EL (cell line): ENCODE data around the gene ELMO2.
A peak's percentile ranks its signal among the peaks of the same experiment; 100 is the strongest.

Experiments used
- DNase-seq: peaks from one replicate; pipeline ENCODE4 v3.0.0-alpha.2; 2016

ELMO2 gene

DNA sequence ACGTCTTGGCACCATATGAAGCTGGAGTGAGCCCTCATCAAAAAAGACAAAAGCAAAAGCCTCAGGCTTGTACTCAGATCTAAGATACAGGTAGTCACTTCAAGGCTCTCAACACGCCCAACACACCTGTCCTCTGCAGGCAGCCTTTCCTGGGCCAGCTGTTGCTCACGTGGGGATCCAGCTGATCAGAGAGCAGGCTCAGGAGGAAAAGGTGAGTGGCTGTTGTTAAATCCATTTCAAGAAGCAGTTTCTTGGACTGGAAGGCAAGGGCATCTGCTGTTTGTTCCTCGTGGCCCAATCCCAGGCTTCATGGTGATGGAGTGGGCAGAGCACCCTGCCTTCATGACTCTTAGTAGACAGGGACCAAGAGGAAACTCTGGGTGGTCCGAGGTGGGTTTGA is 39.6 kb downstream of the ELMO2 start:
- no peak for DNase-seq

DNA sequence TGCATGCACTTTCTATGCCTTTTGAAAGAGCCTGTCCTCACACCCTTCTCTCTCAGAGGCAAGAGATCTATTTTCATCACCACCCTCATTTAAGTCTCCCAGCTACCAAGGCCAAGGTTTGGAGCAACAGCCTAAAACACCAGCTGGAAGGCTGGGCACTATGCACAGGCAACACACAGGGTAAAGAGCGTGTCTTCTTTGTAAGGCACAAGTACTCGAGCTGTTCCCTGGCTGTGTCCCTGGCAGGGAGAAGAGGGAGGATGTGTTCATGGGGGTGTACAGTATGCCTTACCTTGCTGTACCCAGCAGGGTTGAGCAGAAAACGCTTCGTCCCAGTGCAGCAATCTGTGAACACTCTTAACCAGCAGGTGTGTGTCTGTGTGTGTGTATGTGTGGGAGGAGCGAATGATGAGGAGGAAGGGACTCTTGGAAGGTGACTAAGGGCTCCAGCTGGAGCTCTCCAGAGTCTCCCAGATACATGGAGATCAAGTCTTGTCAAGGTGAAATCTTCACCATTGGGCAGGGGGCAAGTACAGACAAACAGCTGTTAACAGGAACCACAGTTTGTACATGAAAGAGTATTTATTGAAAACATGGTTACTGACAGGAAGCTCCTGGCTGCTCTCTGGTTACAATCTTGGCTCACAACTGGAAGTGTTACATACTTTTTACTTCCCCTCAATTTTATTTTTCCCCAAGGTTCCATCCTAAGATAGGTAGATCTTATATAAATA is 40.8 kb downstream of the ELMO2 start:
- no peak for DNase-seq

DNA sequence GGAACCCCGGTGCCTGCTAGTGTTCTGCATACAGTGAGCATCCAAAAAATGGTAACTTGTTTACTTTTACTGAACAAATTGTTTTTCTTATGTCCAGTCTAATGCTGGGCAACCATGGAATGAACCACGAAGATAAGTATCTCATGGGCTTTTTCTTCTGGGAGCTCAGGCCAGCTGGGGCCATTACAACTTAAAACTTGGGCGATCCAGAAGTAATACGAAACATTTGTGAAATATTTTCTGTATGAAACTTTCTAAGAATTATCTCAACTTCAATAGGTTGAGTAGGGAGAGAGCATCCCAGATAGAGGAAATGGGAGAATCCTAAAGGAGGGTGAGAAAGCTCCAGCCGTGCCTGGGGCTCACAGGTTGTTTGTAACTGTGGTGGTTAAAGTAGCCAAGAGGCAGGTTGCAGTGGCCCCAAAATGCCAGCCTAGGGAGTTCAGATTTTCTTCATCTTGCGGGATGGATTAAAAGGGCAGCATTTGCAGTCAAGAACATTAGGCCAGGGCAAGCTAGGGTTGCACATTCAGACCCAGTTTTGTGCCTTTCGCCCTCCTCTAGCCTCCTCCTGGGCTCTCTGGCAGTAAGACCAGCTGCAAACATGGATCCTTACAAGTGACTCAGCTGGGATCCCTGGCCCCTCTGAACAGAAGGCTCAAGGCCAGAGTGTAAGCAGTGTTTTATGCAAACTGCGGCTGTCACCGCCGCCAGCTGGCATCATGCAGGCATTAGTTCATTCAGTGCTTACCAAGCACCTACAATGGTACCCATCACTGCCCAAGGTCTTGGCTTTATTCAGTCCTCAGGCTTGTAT is 41.5 kb downstream of the ELMO2 start:
- DNase-seq, result no peak

DNA sequence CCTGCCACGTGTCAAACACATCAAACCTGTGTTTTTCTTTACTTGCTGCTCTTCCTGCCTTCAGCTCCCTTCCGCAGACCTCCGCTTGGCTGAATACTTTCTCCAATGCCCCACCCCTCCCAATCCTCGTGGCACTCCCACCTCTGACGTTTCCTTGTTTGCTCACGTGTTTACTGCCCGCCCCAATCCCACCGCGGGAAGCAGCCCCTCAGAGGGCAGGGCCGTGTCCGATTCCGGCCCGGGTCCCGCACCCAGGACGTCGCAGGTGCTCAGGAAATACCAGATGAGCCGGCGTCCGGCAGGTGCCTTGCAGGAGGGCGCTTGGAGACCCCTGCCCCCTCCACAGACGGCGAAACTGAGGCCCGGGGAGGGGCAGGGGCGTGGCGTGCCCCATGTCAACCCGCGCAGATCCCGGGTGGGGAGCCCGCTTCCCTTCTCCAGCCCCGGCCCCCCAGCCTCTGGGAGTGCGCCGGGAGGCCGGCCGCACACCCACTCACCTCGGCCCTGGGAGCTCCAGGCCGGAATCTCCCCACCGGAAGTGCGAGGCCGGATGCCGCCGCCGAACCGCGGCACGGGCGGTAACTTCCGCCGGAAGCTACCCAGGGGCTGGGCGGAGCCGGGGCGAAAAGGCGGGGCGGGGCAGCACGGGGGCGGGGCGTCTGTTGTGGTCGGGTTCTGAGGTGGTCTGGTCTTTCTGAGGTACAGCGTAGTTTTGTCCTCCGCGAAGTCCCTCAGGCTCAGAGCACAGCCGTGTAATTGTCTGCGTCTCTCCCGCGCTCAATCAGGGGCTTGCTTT is 42.3 kb downstream of the ELMO2 start:
- DNase-seq, result peak; percentile 92

DNA sequence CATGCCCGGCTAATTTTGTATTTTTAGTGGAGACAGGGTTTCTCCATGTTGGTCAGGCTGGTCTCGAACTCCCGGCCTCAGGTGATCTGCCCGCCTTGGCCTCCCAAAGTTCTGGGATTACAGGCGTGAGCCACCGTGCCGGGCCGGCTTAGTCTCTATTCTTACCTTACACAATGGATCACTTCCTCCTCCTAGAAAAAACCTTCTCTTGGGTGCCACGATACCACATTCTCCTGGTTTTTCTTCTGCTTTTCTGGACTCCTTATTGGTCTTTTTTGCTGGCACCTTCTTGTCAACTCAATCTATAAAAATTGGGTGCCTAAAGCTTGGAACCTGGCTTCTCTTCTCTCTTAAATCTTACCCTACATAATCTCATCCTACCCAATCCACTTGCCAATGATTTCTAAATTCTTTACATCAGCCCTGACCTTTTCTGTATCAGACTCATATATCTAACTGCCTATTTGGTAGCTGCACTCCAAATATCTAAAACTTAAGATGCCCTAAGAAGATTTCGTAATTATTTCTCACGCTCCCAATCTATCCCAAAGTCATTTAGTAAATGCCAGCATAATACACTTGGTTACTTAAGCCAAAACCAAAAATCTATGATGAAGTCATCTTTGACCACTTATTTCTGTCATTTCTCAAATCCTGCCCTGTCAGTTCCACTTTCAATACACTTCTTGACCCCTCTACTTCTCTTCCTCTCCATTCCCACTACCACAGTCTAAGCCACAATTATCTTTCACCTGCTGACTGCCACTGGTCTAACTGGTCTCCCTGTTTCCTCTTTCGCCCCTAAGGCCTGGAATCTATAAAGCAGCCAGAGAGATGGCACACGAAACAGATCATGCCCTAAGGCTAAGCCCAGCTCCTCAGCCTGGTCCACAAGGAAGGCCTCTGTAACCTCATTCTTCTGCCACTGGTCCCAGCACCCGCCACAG is 43.2 kb downstream of the ELMO2 start:
- DNase-seq, result no peak

DNA sequence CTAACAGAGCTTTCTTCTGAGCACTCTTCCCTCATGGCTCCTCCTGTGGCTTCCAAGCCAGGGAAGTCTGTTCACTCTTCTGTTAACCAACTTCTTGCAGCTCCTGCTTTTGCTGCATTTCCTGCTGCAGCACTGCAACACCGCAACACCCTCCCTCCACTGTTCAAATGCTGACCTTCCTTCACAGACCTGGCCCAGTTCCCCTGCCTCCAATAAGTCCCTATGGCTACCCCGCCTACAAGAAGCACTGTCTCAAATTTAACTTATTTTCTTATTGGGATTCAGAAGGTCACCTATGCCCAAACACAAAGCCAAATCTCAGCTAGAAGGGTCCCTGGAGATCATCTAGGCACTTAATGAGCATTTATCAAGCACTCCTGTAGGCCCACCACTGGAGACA is 44.6 kb downstream of the ELMO2 start:
- no peak for DNase-seq

DNA sequence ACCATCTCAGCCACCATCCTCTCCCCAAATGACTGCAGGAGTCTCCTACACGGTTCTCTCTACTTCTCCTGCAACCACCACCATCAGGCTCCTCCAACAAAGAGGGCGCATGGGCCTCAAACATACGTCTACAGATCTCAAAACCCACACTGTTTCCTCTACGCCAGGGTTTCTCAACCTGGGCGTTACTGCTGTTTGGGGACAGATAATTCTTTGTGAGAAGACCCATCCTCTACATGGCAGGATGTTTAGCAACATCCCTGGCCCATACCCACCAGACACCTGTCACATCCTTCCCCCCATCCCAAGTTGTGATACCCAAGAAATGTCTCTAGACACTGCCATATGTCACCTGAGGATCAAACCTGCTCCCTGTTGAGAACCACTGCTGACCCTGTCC is 45.0 kb downstream of the ELMO2 start:
- DNase-seq, result no peak

DNA sequence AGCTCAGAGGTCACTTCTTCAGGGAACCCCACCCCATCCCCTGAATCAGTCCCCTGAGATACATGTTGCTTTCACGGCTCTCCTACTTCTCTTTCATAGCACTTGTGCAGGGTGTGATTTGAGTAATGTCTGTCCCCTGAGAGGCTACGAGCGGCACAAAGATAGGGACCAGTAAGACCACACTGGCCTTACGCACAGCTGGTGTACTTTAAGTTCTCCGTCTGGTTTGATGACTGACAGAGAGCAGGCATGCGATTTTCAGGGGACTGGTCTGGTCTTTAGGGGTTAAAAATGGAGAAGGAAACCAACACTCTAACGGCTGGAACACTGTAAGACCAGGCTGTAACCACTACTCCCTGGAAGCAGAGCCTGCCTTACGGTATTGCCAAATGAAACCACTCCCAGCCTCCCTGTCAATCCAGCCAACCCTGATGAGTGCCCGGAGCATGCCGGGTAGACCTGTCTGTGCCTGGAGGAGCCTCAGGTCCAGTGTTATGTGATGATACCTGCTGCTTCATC is 47.1 kb downstream of the ELMO2 start:
- DNase-seq, result no peak

DNA sequence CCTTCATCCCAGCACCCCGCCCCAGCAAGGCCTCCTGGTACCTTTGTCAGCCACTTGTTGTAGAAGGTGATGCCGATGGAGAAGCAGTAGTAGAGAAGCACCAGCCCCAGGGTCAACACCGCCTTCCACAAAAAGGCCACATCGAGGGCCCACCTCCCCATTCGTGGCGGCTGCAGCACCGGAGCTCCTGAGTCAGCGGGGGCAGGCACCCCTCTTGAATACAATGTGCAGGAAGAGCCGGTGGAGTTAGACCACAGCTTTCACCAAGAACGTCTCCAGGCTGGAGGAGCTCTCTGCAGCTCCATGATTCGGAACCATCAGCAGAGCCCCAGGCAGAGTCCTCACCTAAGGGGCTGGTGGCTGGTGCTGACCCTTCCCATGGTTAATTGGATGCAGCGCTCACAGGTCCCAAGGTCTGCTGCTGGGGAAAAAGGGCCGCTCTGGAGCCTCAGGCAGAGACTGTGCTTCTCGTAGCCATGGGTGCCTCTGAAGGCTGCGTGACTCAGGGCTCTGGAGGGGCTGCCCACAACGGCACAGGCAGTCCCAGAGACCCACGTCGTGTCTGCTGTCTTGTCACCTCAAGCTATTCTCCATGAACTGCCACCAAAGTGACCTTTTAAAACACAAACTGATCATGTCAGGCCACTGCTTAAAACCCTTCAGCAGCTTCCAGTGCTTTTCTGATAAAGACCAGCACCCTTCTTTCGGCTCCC is 47.9 kb downstream of the ELMO2 start:
- no peak for DNase-seq

DNA sequence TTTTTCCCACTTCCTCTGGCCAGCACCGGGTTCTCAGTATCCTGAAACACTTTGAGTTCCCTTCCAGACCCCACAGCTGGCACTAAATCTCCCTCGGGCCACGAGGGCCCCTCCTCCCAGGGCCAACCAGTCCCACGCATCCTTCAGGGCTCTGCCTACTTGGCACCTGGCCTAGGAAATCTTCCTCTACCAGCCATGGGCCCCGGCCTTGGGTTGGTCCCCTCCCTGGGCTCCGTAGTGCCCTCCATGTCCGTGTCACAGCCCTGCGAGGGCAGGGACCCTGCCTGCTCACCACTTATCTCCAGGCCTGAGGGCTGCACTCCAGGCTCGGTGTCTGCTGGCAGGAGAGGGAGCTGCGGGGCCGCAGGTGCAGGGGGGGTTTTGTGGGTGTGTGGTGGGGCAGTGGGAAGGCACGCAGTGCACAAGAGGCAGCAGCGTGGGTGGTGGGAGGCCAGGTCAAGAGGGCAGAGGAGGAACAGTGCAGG is 49.3 kb downstream of the ELMO2 start:
- no peak for DNase-seq

DNA sequence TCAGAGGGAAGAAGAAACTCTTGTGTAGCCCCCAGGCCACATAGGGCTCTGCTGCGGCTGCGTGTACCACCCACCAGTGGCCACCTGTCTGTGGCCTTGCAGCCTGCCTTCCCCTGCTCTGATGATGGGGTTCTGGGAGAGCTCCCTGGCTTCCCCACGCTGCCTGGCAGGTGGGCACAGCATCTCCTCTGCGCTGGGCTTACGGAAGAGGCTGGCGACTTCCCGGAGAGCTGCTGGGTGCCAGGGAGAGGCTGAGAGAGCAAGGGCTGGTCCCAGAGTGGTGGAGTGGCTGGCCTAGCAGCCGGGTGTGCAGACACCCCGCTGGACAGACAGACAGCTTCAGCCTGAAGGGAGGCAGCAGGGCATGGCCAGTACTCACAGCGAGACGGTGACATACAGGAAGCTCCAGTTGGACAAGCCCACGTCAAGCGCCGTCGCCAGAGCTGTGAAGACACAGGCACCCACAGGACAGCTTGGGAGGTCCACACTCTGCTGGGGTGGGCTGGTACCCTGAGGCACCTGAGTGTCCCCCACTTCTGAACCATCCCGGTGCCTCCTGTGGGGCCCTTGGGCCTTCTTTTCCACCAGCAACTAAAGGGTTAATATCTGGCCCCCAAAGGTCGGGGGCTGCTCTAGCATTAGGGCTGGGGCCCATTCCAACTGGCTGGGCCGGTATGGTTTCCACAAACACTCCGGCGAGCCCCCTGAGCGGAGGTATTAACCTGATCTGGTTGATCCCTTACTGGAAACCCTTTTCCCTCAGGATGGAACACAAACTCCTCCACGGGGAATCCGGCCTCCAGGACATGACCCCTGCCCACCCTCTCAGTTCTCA is 50.0 kb downstream of the ELMO2 start:
- DNase-seq, result no peak

DNA sequence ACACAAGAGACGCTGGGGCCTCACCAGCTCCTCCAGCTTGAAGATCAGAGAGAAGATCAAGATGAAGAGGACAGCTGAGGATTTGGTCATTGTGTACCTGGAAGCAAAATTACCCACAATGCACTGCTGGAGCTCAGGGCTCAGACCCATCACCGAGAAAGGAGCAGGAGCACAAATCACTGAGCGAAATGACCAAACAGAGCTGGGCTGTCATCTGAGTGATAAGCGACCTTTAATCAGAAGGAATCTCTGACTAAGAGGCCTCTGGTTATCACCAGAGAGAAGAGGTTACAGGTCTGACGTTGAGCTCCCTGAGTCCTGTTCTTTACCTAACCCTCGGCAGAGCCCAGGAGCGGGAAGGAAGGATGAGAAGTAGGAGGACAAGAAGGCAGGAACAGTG is 50.6 kb downstream of the ELMO2 start:
- DNase-seq, result no peak

DNA sequence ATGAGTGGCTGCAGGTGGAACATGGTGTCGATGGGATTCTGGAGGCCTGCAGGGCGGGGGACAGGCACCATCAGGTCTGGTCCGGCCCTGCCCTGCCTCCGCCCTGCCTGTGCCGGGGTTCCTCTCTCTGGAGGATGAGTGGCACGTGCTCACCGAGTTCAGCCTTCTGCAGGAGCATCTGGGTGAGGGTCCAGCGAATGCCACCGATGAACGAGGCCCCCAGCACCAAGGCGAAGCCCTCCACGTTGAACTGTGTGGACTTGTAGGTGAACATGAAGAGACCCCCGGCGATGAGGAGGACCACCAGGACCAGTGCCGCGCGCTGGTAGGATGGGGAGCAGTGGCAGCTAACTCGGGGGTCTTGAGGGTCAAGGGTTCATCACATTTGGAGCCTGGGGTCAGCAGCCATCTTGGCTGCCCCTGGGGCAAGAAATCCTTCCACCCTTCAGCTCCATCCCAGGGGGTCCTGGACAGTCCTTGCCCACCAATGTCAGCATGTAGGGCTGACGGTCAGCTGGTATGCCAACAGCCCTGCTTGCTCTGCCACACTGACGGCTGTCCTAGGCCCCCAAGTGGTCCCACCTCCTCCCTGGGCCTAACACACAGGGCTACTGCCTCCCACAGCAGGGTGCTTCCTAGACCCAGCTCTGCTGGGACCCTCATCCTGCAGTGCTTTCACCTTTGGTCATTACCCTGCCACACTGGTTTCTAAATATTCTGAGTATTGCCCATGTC is 51.3 kb downstream of the ELMO2 start:
- DNase-seq, result no peak

DNA sequence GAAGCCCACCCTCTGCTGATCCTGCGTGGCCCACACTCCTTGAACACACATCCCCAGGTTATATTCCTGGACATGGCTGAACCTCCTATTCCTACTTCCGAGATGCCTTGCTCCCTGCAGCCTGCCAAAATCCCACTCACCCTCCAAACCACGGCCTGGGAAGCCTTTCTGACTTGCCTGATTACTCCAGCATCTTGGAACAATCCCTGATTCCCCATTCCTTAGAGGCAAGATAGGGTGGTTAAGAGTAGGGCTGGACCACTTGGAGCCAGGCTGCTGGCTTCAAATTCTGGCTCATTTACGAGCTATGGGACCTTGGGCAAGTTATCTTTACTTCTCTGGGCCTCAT is 52.2 kb downstream of the ELMO2 start:
- DNase-seq, result no peak

DNA sequence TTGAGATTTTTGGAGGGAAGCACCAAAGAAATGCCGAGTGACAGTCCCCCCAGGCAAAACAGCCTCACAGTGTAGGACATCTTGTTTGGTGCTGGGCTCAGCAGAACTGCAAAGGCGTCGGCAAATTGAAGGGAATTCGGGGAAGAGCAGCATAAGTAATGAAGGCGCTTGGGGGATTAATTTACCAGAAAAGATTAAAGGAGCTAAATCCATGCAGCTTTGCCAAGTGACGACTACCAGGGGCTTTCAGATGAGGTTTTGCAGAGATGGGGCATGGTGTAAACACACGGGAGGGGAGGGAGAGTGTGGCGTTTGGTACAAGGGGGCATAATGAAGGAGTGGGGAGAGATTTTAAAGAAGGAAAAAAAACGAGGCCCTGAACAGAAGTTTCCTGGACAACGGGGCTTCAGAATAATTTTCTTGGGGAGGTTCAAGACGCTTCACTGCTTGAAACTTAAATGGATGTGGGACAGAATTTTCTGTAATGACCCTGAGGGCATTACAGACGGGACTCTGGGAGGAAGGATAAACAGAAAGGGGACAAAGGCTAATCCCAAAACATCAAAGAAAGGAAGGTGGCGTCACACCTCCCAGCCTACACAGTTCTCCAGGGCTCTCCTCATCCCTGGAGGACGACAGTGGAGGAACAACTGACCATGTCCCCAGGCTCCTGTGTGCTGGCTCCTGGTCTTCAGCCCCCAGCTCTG is 52.8 kb downstream of the ELMO2 start:
- no peak for DNase-seq

DNA sequence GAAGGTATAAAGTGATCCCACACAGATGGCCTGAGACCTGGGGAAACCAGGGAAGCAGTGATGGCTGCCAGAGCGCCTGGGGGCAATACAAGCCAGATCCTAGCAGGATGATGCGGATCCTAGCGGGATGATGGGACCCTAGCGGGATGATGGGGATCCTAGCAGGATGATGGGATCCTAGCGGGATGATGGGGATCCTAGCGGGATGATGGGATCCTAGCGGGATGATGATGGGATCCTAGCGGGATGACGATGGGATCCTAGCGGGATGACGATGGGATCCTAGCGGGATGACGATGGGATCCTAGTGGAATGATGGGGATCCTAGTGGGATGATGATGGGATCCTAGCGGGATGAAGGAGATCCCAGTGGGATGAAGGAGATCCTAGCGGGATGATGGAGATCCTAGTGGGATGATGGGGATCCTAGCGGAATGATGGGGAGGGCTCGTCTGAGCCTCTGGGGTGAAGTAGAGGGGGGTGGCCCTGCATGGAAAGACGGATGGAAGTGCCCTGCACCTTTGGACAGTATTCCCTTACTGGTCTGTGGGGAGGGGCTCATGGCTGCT is 54.0 kb downstream of the ELMO2 start:
- no peak for DNase-seq

DNA sequence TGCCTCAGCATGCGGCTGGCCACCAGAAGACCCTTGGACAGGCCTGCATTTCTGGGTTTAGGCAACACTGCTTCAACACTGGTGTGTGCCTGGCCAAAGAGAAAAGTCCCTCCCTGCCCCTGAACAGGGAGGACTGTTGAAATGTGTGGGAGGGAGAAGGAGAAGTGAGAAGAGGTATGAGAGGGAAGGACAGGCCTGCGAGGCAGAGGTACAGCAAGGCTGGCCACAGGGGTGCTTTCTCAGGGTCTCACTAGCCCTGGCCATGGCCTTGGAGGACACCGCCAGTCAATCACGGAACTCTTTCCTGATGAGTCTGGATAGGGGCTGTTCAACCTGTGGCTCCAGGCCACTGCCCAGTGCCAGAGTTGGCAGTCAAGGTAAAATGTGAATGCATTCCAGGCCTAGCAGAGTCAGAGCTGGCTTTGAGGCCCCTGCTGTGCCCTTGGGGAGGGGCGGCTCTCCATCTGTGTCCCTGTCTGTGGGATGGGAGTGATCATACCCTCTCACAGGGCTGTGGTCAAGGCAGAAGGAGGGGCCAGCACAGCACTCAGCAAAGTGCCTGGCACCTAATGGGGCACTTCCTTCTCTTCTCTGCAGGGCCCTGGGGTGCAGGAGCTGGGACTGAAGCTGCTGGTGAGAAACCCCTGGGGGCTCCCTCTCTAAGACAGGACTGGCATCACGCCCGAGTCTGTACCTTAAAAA is 54.9 kb downstream of the ELMO2 start:
- peak; percentile 17 for DNase-seq

DNA sequence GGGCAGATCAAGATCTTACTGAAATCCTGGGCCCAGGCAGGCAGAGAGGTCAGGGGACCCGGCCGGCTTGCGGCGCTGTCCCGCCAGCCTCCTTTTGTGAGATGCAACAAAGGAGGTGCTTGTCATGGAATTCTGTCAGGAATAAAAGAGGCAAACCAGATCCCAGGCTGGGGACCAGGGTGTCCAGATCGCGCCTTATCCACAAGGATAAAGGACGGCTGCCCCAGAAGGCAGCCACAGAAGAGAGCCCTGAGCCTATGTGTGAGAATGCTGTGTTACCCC is 55.5 kb downstream of the ELMO2 start:
- no peak for DNase-seq
